PC-3 (cell line): ENCODE data around the gene INO80E. TPM values are rescaled to one million over a fixed set of nuclear protein-coding genes. Genes with fewer than 3 reads are reported as not detected.

Source experiments
- ATAC-seq: fragments of 200-7000 bp; cut with Tn5 transposase; 2 replicates; pipeline ENCODE4 v1.9.1; 2020; ENCODE audit warnings: mild to moderate bottlenecking, moderate library complexity
- BruUV-seq: library from RNA; stranded (reverse); fragments of 400-500 nt; replicated peaks from 2 replicates; lab custom pipeline; 2021; lab: Mats Ljungman, UMichigan
- CTCF ChIA-PET: fragments of 300-600 bp; sonication (Branson Sonifier 250); formaldehyde crosslinking; loops from one replicate; lab custom pipeline; 2022; ENCODE audit warnings: antibody characterized with exemption; lab: Charles Lee
- POLR2A ChIA-PET: fragments of 300-600 bp; sonication (Branson Sonifier 250); formaldehyde crosslinking; loops from one replicate; lab custom pipeline; 2022; ENCODE audit warnings: antibody characterized with exemption; ENCODE audit not compliant: unreplicated experiment; lab: Charles Lee
- DNase-seq: peaks from one replicate; pipeline ENCODE4 v3.0.0-alpha.2; 2015
- H2AFZ ChIP-seq: fragments of 300-600 bp; sonication (generic); 2 replicates; pipeline ENCODE4 v1.6.0; 2016; ENCODE audit warnings: antibody characterized with exemption, low read length
- H3F3A ChIP-seq: fragments of 300-600 bp; sonication (generic); one replicate; pipeline ENCODE4 v1.6.0; 2017; ENCODE audit warnings: antibody characterized with exemption, low read length, control low read depth, mild to moderate bottlenecking; ENCODE audit not compliant: unreplicated experiment
- H3K27ac ChIP-seq: fragments of 300-600 bp; sonication (generic); 2 replicates; pipeline ENCODE4 v1.5.1; 2016; ENCODE audit warnings: mild to moderate bottlenecking, low read length
- H3K27me3 ChIP-seq: fragments of 300-600 bp; sonication (generic); 2 replicates; pipeline ENCODE4 v1.6.1; 2016; ENCODE audit warnings: low read length, mixed read lengths
- H3K36me3 ChIP-seq: fragments of 300-600 bp; sonication (generic); 2 replicates; pipeline ENCODE4 v1.6.1; 2016; ENCODE audit warnings: low read depth, mixed run types, low read length, mixed read lengths
- H3K4me1 ChIP-seq: fragments of 300-600 bp; sonication (generic); 2 replicates; pipeline ENCODE4 v1.5.1; 2016; ENCODE audit warnings: low read length; ENCODE audit not compliant: insufficient read depth
- H3K4me2 ChIP-seq: fragments of 300-600 bp; sonication (generic); 2 replicates; pipeline ENCODE4 v1.6.0; 2016; ENCODE audit warnings: low read length
- H3K4me3 ChIP-seq: fragments of 300-600 bp; sonication (generic); 2 replicates; pipeline ENCODE4 v1.5.1; 2016; ENCODE audit warnings: mild to moderate bottlenecking, low read length, mixed read lengths
- H3K79me2 ChIP-seq: fragments of 300-600 bp; sonication (generic); 2 replicates; pipeline ENCODE4 v1.6.1; 2017; ENCODE audit warnings: low read length, mixed read lengths
- H3K9ac ChIP-seq: fragments of 300-600 bp; sonication (generic); 2 replicates; pipeline ENCODE4 v1.6.0; 2016; ENCODE audit warnings: mild to moderate bottlenecking, low read length
- H3K9me2 ChIP-seq: fragments of 300-600 bp; sonication (generic); replicated peaks from 2 replicates; pipeline ENCODE4 v1.6.1; 2016; ENCODE audit warnings: mixed run types, low read length, mixed read lengths
- H3K9me3 ChIP-seq: fragments of 300-600 bp; sonication (generic); 2 replicates; pipeline ENCODE4 v1.6.1; 2016; ENCODE audit warnings: low read length, mixed read lengths
- H4K20me1 ChIP-seq: fragments of 300-600 bp; sonication (generic); 2 replicates; pipeline ENCODE4 v1.6.1; 2016; ENCODE audit warnings: low read length, mixed read lengths
- EZH2 ChIP-seq: fragments of 300-600 bp; sonication (generic); IDR thresholded peaks from one replicate; pipeline ENCODE4 v1.6.1; 2017; ENCODE audit warnings: antibody characterized with exemption, mild to moderate bottlenecking, low read length; ENCODE audit not compliant: unreplicated experiment
- EZH2phosphoT487 ChIP-seq: fragments of 300-600 bp; sonication (generic); IDR thresholded peaks from 2 replicates; pipeline ENCODE4 v1.6.1; 2018; ENCODE audit warnings: mild to moderate bottlenecking, antibody characterized with exemption, low read length, borderline replicate concordance
- intact Hi-C: fragments of 100-400 bp; cut with micrococcal nuclease; formaldehyde crosslinking; loops from 2 replicates; pipeline ENCODE4 v1.9.0; 2023
- total RNA-seq: library from RNA; depleted of rRNA; stranded (reverse); fragments of >200 nt; gene quantifications from 2 replicates; pipeline ENCODE4 v1.2.3, GENCODE V29; 2014
- TF ChIP-seq, protein P1 (sequence below): fragments of 300-600 bp; sonication (generic); conservative IDR thresholded peaks from 2 replicates; pipeline ENCODE4 v1.5.1; 2017; ENCODE audit warnings: antibody characterized with exemption, low read depth, mild to moderate bottlenecking, low read length

INO80E gene
- total RNA-seq, 1 experiment from 2014 or later: 70.3 TPM

GRCh38 chr16:30000735-30001631 lies 4.9 kb downstream of the INO80E start:
- Histone ChIP-seq H3K9me3 (no peaks in the 10 kb centered on the region), H3K27me3 (no peaks in the 10 kb centered on the region), H3K4me2 (no peak overlapping the region), H3K9me2 (no peaks in the 10 kb centered on the region), H3F3A (no peaks in the 10 kb centered on the region), H3K9ac (no peak overlapping the region), H4K20me1 (no peaks in the 10 kb centered on the region), H3K79me2 (peaks cover 12% of the 10 kb centered on the region), H2AFZ (no peak overlapping the region), H3K4me3 (no peak overlapping the region), H3K4me1 (peaks cover 5% of the 10 kb centered on the region; the same call in 1 of the 2 replicates), H3K27ac (no peak overlapping the region), H3K36me3 (no peaks in the 10 kb centered on the region)
- POLR2A ChIA-PET: no interaction called here
- BruUV-seq: no TSS peak
- intact Hi-C loops: no loop called here
- ATAC-seq (no peak), DNase-seq (no peak)
- CTCF ChIA-PET: no interaction called here
- no peak for TF ChIP-seq EZH2phosphoT487
- TF ChIP-seq EZH2: no peak
- TF ChIP-seq, protein P1, sequence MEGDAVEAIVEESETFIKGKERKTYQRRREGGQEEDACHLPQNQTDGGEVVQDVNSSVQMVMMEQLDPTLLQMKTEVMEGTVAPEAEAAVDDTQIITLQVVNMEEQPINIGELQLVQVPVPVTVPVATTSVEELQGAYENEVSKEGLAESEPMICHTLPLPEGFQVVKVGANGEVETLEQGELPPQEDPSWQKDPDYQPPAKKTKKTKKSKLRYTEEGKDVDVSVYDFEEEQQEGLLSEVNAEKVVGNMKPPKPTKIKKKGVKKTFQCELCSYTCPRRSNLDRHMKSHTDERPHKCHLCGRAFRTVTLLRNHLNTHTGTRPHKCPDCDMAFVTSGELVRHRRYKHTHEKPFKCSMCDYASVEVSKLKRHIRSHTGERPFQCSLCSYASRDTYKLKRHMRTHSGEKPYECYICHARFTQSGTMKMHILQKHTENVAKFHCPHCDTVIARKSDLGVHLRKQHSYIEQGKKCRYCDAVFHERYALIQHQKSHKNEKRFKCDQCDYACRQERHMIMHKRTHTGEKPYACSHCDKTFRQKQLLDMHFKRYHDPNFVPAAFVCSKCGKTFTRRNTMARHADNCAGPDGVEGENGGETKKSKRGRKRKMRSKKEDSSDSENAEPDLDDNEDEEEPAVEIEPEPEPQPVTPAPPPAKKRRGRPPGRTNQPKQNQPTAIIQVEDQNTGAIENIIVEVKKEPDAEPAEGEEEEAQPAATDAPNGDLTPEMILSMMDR: no peak

GRCh38 chr16:30002614-30003346 lies 6.7 kb downstream of the INO80E start:
- no peak overlapping the region for H2AFZ ChIP-seq
- no peaks in the 10 kb centered on the region for H3K36me3 ChIP-seq
- TF ChIP-seq, protein P1: no peak
- TF ChIP-seq EZH2phosphoT487 (no peak), EZH2 (no peak)
- BruUV-seq: no TSS peak
- no peaks in the 10 kb centered on the region for H3K27me3 ChIP-seq
- H3K9me2 ChIP-seq: no peaks in the 10 kb centered on the region
- CTCF ChIA-PET: no interaction called here
- H3F3A ChIP-seq: no peaks in the 10 kb centered on the region
- H3K4me3 ChIP-seq: no peak overlapping the region
- ATAC-seq (no peak), DNase-seq (no peak)
- H3K79me2 ChIP-seq: no peaks in the 10 kb centered on the region
- POLR2A ChIA-PET: no interaction called here
- no peak overlapping the region for H3K27ac ChIP-seq
- H3K4me2 ChIP-seq: no peak overlapping the region
- H3K9me3 ChIP-seq: no peaks in the 10 kb centered on the region
- H3K4me1 ChIP-seq: no peaks in the 10 kb centered on the region
- no peaks in the 10 kb centered on the region for H4K20me1 ChIP-seq
- no peak overlapping the region for H3K9ac ChIP-seq
- intact Hi-C loops: no loop called here
